Naive thymus-derived CD4-positive, alpha-beta T cell (primary cell): Measurements from ENCODE around the gene HYAL4. TPM values are rescaled to one million over a fixed set of nuclear protein-coding genes. Genes with fewer than 3 reads are reported as not detected.

Source experiments
- ATAC-seq: fragments of 150-1000 bp; cut with Tn5 transposase; 2 replicates; pipeline ENCODE4 v1.10.0; 2021; ENCODE audit warnings: mild to moderate bottlenecking, moderate library complexity
- CTCF ChIA-PET: fragments of 350-600 bp; sonication (Branson Sonifier 250); formaldehyde crosslinking; loops from one replicate; lab custom pipeline; 2021; ENCODE audit warnings: antibody characterized with exemption; lab: Charles Lee
- POLR2A ChIA-PET: fragments of 350-600 bp; sonication (Branson Sonifier 250); formaldehyde crosslinking; loops from one replicate; lab custom pipeline; 2021; ENCODE audit warnings: antibody characterized with exemption, inconsistent platforms; lab: Charles Lee
- DNase-seq, 9 donors: peaks; one replicate each; pipeline versions ENCODE4 v3.0.0 to v3.0.0-alpha.2; 2020 to 2022; ENCODE audit warnings: mixed read lengths in 1 of 9
- H3K27ac ChIP-seq: one replicate; pipeline ENCODE4 v1.7.0; 2013; ENCODE audit warnings: mild to moderate bottlenecking, low read depth, low read length, moderate library complexity
- H3K27me3 ChIP-seq, 2 donors: one replicate each; pipeline ENCODE4 v1.7.0; 2013; ENCODE audit warnings: low read length in 2 of 2, mild to moderate bottlenecking in 2 of 2, moderate library complexity in 2 of 2; ENCODE audit not compliant: control insufficient read depth in 2 of 2, insufficient read depth in 2 of 2
- H3K36me3 ChIP-seq, 3 experiments: 1 replicate in 2 of 3; 2 replicates in 1 of 3; pipeline ENCODE4 v1.7.0; 2013; ENCODE audit warnings: low read length in 3 of 3, mild to moderate bottlenecking in 3 of 3, moderate library complexity in 1 of 3; ENCODE audit not compliant: insufficient read depth in 3 of 3, control insufficient read depth in 2 of 3
- H3K4me1 ChIP-seq, 2 donors: one replicate each; pipeline ENCODE4 v1.7.0; 2013; ENCODE audit warnings: low read length in 2 of 2, mild to moderate bottlenecking in 2 of 2, moderate library complexity in 1 of 2; ENCODE audit not compliant: control insufficient read depth in 2 of 2, insufficient read depth in 2 of 2
- H3K4me3 ChIP-seq: 2 replicates; pipeline ENCODE4 v1.7.0; 2013; ENCODE audit warnings: mild to moderate bottlenecking, low read length
- H3K9me3 ChIP-seq, 3 experiments: 1 replicate in 2 of 3; 2 replicates in 1 of 3; pipeline ENCODE4 v1.7.0; 2013; ENCODE audit warnings: low read length in 3 of 3; ENCODE audit not compliant: control insufficient read depth in 2 of 3
- H3K27ac Mint-ChIP-seq, 9 donors: one replicate each; pipeline ENCODE4 v1.8.0; 2020 to 2022; ENCODE audit warnings: mixed read lengths in 9 of 9, mild to moderate bottlenecking in 8 of 9, moderate library complexity in 5 of 9, inconsistent platforms in 2 of 9
- H3K27me3 Mint-ChIP-seq, 5 donors: one replicate each; pipeline ENCODE4 v1.8.0; 2021 to 2022; ENCODE audit warnings: mixed read lengths in 5 of 5, mild to moderate bottlenecking in 1 of 5
- H3K36me3 Mint-ChIP-seq, 5 donors: one replicate each; pipeline ENCODE4 v1.8.0; 2020 to 2022; ENCODE audit warnings: mixed read lengths in 5 of 5, mild to moderate bottlenecking in 3 of 5, inconsistent platforms in 1 of 5
- H3K4me1 Mint-ChIP-seq, 7 donors: one replicate each; pipeline ENCODE4 v1.8.0; 2020 to 2022; ENCODE audit warnings: mixed read lengths in 7 of 7, mild to moderate bottlenecking in 3 of 7, inconsistent platforms in 1 of 7
- H3K4me3 Mint-ChIP-seq, 10 donors: one replicate each; pipeline ENCODE4 v1.8.0; 2020 to 2022; ENCODE audit warnings: mild to moderate bottlenecking in 10 of 10, mixed read lengths in 10 of 10, moderate library complexity in 6 of 10, inconsistent platforms in 2 of 10
- H3K9me3 Mint-ChIP-seq, 11 donors: one replicate each; pipeline ENCODE4 v1.8.0; 2020 to 2022; ENCODE audit warnings: mixed read lengths in 11 of 11, mild to moderate bottlenecking in 4 of 11, inconsistent platforms in 1 of 11, moderate library complexity in 1 of 11
- intact Hi-C, 2 donors: fragments of 100-400 bp; cut with micrococcal nuclease; formaldehyde crosslinking; loops; one replicate each; pipeline ENCODE4 v1.15.1; 2023
- polyA plus RNA-seq, 2 donors: library from polyadenylated mRNA; unstranded; fragments of 300-500 nt; fragmentation: Illumina TruSeq; gene quantifications; one replicate each; pipeline ENCODE4 v1.2.3, GENCODE V29; 2021
- total RNA-seq, 6 experiments: library from RNA in 5 of 6; stranded (reverse) in 5 of 6; gene quantifications; 1 replicate in 5 of 6; 2 replicates in 1 of 6; pipeline ENCODE4 v1.2.3 and lab custom pipeline; 2021 to 2026

Gene HYAL4
- total and polyA plus RNA-seq, 7 experiments from 2014 or later, result 0.19 TPM; not detected in 6

GRCh38 chr7:123917878-123918277 is 72.9 kb downstream of the HYAL4 start:
- no peak for ATAC-seq
- H3K36me3 ChIP-seq, result no peaks in the 10 kb centered on the region
- no peak for DNase-seq
- Mint-ChIP-seq H3K4me1 (no peaks in the 10 kb centered on the region), H3K36me3 (no peaks in the 10 kb centered on the region), H3K27me3 (peaks cover 0 to 13% (median 8%) of the 10 kb centered on the region in 5 donors), H3K27ac (no peak overlapping the region), H3K9me3 (no peaks in the 10 kb centered on the region), H3K4me3 (no peak overlapping the region)
- H3K4me1 ChIP-seq, result no peaks in the 10 kb centered on the region
- no peak overlapping the region for H3K4me3 ChIP-seq
- no peaks in the 10 kb centered on the region for H3K9me3 ChIP-seq
- CTCF ChIA-PET, result no interaction called here
- no peak overlapping the region for H3K27ac ChIP-seq
- intact Hi-C loops, result loop anchor here (2.0 to 5.0 kb wide), 2 partner anchors 235 to 236 kb away; no protein-coding TSS in a partner anchor
- no peaks in the 10 kb centered on the region for H3K27me3 ChIP-seq
- POLR2A ChIA-PET, result no interaction called here

GRCh38 chr7:123918309-123918708 is 73.3 kb downstream of the HYAL4 start:
- Mint-ChIP-seq H3K4me1 (no peaks in the 10 kb centered on the region), H3K4me3 (no peak overlapping the region), H3K27ac (no peak overlapping the region), H3K27me3 (peaks cover 0 to 13% (median 8%) of the 10 kb centered on the region in 5 donors), H3K36me3 (no peaks in the 10 kb centered on the region), H3K9me3 (no peaks in the 10 kb centered on the region)
- Histone ChIP-seq H3K27me3 (no peaks in the 10 kb centered on the region), H3K4me1 (no peaks in the 10 kb centered on the region), H3K36me3 (no peaks in the 10 kb centered on the region), H3K4me3 (no peak overlapping the region), H3K27ac (no peak overlapping the region), H3K9me3 (no peaks in the 10 kb centered on the region)
- POLR2A ChIA-PET, result no interaction called here
- DNase-seq (no peak), ATAC-seq (no peak)
- CTCF ChIA-PET, result no interaction called here
- intact Hi-C loops, result loop anchor here in 1 of 2 donors (5.0 kb wide), 1 partner anchor 236 kb away; no protein-coding TSS in a partner anchor

- Histone ChIP-seq H3K9me3 (no peaks in the 10 kb centered on the region), H3K4me1 (no peaks in the 10 kb centered on the region), H3K4me3 (no peak overlapping the region), H3K36me3 (no peaks in the 10 kb centered on the region), H3K27ac (no peak overlapping the region), H3K27me3 (no peaks in the 10 kb centered on the region)
- ATAC-seq, result no peak
- intact Hi-C loops, result no loop called here
- Mint-ChIP-seq H3K4me1 (no peaks in the 10 kb centered on the region), H3K27ac (no peak overlapping the region), H3K9me3 (peaks cover 0 to 4% (median 0%) of the 10 kb centered on the region in 11 donors), H3K36me3 (no peaks in the 10 kb centered on the region), H3K4me3 (no peak overlapping the region), H3K27me3 (peaks cover 0 to 26% (median 9%) of the 10 kb centered on the region in 5 donors)
- ChIA-PET POLR2A (no interaction called here), CTCF (no interaction called here)
- no peak for DNase-seq
Measured at GRCh38 chr7:123923599-123923998, 78.6 kb downstream of the HYAL4 start.

GRCh38 chr7:123924941-123925340 is 80.0 kb downstream of the HYAL4 start, which contains the start of gene SPAM1:
Gene SPAM1 (plus strand): TSS chr7:123925241. CDS start chr7:123953571, 28,330 bp downstream.
- Mint-ChIP-seq H3K36me3 (no peaks in the 10 kb centered on the region), H3K9me3 (peaks cover 0 to 4% (median 0%) of the 10 kb centered on the region in 11 donors), H3K27me3 (peaks cover 0 to 26% (median 9%) of the 10 kb centered on the region in 5 donors), H3K4me1 (no peaks in the 10 kb centered on the region), H3K4me3 (no peak within 1 kb of the TSS), H3K27ac (no peak within 1 kb of the TSS)
- intact Hi-C loops, result no loop called here
- ATAC-seq, result no peak
- ChIA-PET POLR2A (no interaction called here), CTCF (no interaction called here)
- no peak within 1 kb of the TSS for H3K27ac ChIP-seq
- no peaks in the 10 kb centered on the region for H3K27me3 ChIP-seq
- no peaks in the 10 kb centered on the region for H3K36me3 ChIP-seq
- no peaks in the 10 kb centered on the region for H3K4me1 ChIP-seq
- no peaks in the 10 kb centered on the region for H3K9me3 ChIP-seq
- no peak for DNase-seq
- no peak within 1 kb of the TSS for H3K4me3 ChIP-seq

Other genes starting within 250 kb of the HYAL4 start
- gene ASB15, start 243.3 kb upstream of the HYAL4 start, total RNA-seq, result not detected
- gene ASB15, start 243.3 kb upstream of the HYAL4 start, polyA plus RNA-seq, result under 1 TPM; 0.07 to 0.15 TPM
- gene LMOD2, start 189.3 kb upstream of the HYAL4 start, total RNA-seq, result not detected
- under 1 TPM; 0.13 to 0.44 TPM for gene LMOD2, start 189.3 kb upstream of the HYAL4 start, polyA plus RNA-seq
- 10 to 100 TPM in 3 of 5 experiments, 1 to 10 TPM in 2; 8.3 to 15.0 (median 10.1) TPM for gene WASL, start 96.2 kb upstream of the HYAL4 start, total RNA-seq
- gene WASL, start 96.2 kb upstream of the HYAL4 start, polyA plus RNA-seq, result 1 to 10 TPM; 2.3 to 3.1 TPM
- not detected for gene SPAM1, start 80.1 kb downstream of the HYAL4 start, total RNA-seq
- gene SPAM1, start 80.1 kb downstream of the HYAL4 start, polyA plus RNA-seq, result not detected
- gene TMEM229A, start 187.9 kb downstream of the HYAL4 start, total RNA-seq, result not detected
- gene TMEM229A, start 187.9 kb downstream of the HYAL4 start, polyA plus RNA-seq, result not detected